ENCODE results near the gene GRIN3A.

- TF ChIP-seq GTF2A2 (tag; IDR thresholded peaks at IDR 0.05) (no peak), ARID4B (CRISPR knock-in tag; IDR thresholded peaks at IDR 0.05) (no peak), EZH2 (IDR thresholded peaks at IDR 0.05; ENCODE audit: borderline replicate concordance, low read depth, low read length) (no peak), SRSF9 (IDR thresholded peaks at IDR 0.05; ENCODE audit: borderline replicate concordance, low read depth, low read length) (no peak), TEAD1 (CRISPR knock-in tag; IDR thresholded peaks at IDR 0.05) (no peak), POLR2A (conservative IDR thresholded peaks at IDR 0.05) (no peak), SREBF2 (CRISPR knock-in tag; IDR thresholded peaks at IDR 0.05) (no peak), ZKSCAN1 (IDR thresholded peaks at IDR 0.05; ENCODE audit: low read depth, low read length) (no peak)
These were observed 88.3 kb downstream of the GRIN3A start for GRCh38 chr9:101650142-101650541.
